Lung microvascular endothelial cell (primary cell): Measurements from ENCODE around the gene TEDC2. TPM values are rescaled to one million over a fixed set of nuclear protein-coding genes. Genes with fewer than 3 reads are reported as not detected.
A peak's percentile ranks its signal among the peaks of the same experiment; 100 is the strongest.
"Not testable (repeated sequence)": the region's sequence is repeated elsewhere in the genome, so short reads cannot be mapped to it uniquely, and the experiment has no call there.

Experiments used
- DNase-seq, 2 donors: peaks; one replicate each; pipeline versions ENCODE4 v3.0.0 to v3.0.0-alpha.2; 2010; ENCODE audit warnings: low read depth in 2 of 2
- total RNA-seq: library from RNA; depleted of rRNA; stranded (reverse); fragments of >200 nt; gene quantifications from 2 replicates; pipeline ENCODE4 v1.2.1, GENCODE V29; 2014

The TEDC2 gene
- total RNA-seq, 1 donor from 2014 or later: 2.6 TPM

DNA sequence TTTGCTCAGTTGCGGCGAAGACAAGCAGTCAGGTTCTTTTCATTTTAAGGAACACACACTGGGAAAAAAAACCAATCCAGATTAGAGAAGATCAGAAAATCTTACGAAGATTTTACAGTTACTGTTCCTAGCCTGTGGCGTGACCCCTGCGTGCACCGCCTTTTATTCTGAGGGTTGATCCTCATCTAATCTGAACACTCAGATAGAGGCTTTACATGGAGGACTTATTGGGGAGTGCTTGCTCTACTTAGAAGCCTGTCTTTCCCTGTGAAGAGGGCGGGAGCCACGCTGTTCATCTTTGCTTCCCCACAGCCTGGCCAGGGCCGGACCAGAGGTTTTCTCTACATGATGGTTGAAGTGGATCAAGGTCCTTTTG lies 16.4 kb downstream of the TEDC2 start:
- DNase-seq: no peak

DNA sequence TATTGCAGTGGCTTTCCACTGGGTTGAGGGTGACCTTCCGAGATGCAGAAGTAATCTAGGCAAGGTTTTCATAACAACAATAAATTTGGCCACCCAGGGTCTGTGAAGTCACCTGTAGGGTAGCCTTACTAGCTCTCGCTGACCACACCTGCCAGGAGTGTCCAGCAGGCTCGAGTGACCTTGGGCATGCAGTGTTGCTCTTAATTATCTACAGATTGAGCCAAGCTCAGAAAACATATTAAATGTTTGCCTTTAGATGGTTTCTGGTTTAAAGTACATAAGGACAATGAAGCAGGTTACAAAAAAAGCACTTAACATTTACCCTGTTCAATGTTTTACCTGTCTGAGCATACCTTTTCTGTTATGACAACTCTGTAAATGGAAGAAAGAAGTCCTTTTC lies 16.8 kb downstream of the TEDC2 start:
- DNase-seq: no peak

DNA sequence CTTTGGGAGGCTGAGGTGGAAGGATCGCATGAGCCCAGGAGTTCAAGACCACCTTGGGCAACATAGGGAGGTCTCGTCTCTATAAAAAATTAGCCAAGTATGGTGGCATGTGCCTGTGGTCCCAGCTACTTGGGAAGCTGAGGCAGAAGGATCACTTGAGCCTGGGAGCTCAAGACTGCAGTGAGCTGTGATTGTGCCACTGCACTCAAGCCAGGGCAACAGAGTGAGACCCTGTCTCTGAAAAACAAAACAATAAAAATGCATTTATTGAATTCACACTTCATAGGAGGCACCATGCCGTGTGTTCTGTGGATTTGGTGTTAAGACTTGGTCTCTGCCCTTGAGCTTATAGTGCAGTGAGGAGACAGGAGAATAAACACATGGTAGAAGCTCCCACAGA lies 17.4 kb downstream of the TEDC2 start:
- no peak for DNase-seq

DNA sequence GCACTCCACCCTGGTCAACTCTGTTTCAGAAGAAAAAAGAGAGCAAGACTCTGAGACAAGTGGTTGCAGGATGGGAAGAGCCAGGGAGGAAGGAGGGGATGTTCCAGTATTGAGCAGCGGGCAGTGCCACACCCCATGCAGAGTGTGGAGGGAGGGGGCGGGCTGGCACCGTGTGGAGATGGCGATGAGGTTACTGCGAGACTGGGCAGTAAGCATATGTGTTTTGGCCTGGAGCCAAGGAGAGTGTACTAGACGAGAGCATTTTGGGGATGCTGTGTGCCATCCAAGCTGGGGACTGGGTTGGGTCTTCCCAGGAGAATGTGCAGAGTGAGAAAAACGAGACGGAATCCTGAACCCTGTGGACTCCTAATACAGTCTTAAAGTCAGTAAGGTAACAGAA lies 18.4 kb downstream of the TEDC2 start:
- no peak for DNase-seq

DNA sequence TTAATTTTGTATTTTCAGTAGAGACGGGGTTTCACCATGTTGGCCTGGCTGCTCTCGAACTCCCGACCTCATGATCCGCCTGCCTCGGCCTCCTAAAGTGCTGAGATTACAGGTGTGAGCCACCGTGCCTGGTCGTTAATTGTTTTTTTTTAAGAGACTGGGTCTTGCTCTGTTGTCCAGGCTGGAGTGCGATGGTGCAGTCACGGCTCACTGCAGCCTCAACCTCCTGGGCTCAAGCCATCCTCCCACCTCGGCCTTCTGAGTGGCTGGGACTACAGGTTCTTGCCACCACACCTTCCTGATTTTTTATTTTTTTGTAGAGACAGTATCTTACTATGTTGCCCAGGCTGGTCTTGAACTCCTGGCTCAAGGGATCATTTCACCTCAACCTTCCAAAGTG lies 20.1 kb downstream of the TEDC2 start:
- DNase-seq: not testable (repeated sequence)

DNA sequence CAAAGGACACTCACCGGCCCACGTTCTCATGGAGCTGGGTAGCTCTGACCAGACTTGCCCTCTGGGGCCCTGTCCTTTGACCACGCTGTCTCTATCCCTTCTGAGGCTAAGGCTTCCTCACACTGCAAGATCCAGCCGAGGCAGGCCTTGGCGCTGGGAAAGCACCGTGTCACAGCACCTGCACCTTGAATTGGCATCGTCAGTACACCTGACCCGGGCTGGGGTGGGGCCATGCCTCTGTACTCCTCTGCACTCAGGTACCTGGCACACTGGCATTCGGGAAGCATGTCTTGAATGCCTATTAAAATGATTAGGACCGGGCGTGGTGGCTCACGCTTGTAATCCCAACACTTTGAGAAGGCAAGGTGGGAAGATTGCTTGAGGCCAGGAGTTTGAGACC lies 21.0 kb downstream of the TEDC2 start:
- no peak for DNase-seq

DNA sequence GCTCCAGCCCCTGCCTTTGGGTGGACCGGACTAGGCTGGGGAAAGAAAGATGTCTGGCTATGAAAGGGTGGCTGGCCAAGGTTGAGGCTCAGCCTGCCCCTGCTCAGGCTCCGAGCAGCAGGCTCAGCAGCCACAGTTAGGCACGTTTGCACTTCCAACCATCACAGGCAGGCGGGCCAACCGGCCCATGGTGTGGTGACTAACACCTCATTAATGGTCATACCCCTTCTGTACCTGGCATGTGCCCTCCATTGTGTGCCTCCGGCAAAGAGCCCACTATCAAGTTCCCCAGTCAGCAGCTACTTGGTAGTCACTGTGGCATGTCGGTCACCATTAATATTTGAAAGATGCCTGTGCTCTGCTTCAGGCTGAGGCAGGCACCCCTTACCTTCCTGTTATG lies 21.8 kb downstream of the TEDC2 start:
- no peak for DNase-seq

DNA sequence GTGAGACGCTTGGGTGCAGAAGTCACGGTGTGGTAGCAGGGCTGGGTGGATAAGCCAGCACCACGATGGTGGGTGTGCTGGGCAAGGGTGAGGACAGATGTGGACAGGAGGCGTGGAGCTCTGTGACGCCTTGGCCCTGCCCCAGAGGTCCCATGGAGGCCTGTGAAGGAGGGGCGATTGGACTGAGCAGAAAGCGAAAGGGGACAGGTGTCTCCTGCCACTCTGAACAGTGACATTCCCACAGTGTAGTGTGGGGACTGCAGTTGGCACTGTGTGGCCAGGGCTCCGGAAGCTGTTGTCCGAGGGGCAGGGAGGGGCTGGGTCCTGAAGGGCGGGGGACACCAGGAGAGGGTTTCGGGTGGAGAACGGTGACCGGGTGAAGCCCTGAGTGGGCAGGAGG lies 22.3 kb downstream of the TEDC2 start:
- DNase-seq: no peak

DNA sequence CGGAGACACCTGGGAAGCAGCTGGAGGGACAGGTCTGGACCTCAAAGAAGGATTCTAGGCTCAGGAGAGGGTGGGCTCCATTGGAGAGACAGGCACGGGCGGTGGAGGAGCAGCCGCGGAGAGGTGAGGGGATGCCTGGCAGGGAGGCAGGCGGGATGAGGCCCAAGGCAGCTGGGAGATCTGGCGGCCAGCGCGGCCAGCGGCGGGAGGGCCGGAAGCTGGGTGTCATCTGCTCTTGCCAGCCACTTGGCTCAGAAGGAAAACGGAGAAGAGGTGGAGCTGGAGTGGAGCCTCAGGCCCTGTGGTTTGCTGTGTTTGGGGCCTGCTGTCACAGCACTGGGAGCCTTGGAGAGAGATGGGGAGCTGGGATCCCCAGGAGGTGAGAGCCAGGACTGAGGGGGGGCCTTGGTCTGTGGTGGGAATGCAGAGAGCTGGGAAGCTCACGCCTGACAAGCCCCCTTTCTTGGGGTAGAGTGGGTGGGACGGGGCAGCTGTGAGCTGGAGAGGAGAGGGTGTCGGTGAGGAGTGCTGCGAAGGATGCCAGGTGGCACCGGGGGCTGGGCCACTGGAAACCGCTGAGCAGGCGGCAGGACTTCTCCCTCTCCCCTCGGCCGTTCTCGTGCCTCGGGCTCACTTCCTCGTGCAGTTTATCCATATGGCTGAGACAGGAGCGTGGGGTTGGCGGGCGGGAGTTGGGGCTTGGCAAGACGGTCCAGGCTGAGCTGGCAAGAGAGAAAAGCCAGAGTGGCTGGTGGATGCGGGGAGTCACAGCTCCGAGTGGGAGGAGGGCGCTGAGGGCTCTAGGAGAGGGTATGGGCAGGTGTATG lies 23.0 kb downstream of the TEDC2 start:
- DNase-seq: peak in 1 of 2 donors; percentile 26

DNA sequence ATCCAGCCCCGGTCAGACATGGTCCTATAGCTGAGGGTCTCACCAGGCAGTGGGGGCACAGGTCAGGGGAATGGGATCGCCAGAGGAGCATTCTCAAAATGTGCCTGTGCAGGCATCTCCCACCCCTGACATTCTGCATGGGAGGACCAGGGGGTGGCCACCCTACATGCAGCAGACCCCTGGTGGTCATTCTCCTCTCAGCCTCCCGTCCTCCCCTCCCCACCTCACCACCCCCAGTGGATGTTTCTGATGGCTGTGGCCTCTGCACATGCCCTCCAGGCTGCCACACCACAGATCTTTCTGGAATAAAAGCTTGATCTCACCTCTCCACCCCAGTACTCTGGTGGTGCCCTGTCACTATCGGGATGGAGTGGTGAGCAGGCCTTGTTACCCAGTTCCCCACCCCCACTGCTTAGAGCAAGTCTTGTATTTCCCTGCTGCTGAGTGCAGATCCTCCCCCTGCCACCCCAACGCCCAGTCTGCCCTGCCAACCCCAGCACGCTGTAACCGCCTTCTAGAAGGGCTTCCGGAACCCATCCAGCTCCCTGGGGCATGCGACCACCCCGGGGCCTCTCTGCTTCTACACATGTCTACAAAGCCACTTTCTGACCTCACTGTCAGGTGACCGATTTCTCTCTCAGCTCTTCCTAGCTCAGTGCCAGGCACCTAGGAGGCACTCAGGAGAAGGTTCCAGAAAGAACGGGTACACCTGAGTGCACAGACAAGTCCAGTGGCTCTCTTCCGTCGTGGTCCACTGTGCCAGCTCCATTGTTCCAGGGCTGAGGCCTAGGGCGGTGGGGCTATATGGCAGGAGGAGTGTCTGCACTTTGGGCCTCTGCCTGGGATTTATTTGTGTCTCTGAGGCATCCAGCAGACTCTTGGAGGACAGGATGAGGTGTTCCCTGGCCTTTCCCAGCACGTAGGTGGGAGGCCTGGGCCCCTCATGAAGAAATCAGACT lies 24.3 kb downstream of the TEDC2 start:
- DNase-seq: no peak

DNA sequence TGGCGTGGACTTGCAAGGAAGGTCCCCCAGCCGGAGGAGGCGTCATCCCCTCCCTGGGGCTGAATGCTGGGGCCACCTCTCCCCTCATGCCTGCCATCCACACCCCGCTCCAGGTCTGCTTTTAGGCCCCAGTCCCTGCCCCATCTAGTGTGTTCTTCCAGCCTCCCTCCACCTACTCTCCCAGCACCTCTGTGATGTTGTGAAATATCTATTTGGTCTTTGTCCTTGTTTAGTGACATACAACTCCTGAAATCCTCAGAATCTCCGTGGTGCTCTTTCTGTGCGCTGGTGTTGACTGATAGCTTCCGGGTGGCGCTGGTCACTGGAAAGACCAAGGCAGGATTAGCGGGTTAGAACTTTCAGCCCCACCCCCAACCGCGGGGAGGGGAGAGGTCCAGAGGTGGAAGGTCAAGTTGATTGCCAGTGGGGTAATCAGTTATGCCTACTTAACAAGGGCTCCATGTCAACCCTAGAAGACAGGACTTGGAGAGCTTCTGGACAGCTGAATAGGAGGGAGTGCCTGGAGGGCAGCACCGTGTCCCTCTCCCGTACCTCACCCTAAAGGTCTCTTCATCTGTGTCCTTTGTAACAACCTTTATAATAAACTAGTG lies 25.1 kb downstream of the TEDC2 start:
- DNase-seq: no peak

DNA sequence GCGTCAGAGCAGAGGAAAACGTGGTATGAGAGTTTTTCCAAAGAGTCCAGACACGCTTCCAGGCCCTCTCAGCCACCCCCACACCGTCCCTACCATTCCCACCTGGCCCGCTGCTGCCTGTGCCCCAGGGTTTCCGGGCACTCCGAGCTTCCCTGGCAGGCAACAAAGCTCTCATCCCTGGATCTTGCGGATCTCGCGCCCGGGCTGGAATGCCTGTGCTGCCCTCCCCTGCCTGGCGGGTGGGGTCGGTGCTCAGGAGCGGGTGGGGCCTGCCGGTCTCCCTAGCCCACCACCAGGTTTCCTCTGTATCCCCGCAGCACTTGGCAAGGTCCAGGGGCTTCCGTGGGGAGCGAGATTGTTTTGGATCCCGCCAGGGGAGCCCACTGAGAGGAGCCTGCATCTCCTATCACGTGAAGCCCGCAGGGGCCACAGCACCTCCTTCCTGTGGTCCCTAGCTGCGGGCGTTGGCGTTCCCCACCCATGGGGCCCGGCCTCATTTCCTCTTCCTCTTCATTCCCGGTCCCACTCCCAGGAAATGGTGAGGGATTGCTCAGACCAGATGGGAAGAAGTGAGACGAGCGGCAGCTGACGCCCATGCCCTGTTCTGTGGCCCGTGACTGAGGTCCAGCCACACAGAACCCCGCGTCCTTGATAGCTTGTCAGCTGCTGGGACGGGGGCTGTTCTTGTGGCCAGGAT lies 26.1 kb downstream of the TEDC2 start:
- DNase-seq: peak in 1 of 2 donors; percentile 39

DNA sequence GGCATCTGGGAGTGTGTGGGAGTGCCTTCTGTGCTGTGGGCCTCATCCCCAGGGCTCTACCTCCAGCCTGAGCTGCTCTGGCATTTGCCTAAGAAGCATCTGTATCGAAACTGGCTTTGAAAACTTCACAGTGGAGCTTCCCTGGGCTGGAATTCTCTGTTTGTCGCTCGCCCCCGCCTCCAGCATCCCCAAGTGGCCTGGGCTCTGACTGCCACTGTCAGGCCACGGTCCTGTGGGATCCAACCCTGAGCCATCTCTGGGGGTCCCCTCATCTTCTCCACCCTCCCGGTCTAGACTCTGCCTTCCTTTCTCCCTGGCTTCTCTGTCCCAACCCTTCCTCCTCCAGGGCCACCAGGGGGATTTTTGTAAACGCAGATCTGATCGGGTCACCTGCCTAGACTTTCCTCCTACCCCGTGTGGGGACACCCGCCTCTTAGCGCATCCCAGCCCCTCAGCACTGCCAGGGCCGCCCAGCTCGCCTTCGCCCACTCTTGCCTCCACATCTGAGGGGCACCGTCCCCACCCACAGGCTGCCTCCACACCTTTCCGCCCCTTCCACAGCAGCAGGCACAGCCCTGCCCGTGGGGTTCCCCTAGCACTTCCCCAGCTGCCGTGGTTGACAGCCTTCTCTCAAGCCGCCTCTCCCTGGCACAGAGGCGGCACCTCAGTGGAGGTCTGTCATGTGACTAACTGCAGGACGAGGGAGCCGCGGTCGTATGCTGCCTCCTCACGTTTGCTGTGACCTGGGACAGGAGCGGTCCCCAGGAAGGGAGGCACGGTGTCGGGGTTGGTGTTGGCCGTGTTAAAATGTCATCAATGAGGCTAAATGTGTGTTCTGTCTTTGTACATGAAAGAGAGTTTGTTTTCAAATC lies 27.0 kb downstream of the TEDC2 start:
- no peak for DNase-seq

DNA sequence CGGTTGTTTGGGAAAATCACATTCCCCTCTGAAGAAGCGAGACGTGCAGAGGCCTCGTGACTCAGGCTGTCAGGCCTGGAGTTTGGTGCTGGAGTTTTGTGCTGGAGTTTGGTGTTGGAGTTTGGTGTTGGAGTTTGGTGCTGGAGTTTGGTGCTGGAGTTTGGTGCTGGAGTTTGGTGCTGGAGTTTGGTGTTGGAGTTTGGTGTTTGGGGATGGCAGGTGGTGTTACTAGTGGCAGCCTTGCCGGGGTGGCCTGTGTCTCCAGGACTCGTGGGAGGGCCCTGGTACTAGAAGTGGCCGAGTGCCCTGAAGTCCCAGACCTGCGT lies 27.6 kb downstream of the TEDC2 start:
- DNase-seq: no peak

DNA sequence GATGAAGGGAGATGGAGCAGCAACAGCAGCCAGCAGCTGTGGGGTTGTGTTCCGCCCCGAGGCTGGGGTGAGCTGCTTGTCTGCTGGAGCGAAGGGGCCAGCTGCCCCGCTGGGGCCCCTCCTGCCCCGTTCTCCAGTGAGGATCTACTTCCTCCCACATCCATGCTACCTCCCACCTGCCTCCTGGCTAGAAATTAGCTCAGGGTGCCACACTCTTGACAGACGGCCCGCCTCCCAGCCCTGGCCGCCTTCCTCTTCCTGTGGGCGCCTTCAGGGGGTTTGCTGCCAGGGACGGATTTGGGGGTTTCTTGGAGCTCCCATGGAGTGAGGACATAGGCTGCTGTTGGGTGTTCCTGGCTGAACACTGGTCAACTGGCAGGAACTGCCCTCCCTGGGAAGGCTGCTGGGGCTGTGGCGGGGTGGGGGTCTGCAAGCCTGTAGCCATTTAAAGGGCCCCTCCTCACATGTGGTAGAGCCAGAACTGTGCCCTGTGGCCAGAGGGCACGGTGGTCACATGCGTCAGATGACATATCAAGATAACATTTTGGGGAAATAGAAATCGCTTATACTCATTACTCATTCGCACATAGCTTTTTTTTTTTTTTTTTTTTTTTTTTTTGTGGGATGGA lies 28.1 kb downstream of the TEDC2 start:
- no peak for DNase-seq

DNA sequence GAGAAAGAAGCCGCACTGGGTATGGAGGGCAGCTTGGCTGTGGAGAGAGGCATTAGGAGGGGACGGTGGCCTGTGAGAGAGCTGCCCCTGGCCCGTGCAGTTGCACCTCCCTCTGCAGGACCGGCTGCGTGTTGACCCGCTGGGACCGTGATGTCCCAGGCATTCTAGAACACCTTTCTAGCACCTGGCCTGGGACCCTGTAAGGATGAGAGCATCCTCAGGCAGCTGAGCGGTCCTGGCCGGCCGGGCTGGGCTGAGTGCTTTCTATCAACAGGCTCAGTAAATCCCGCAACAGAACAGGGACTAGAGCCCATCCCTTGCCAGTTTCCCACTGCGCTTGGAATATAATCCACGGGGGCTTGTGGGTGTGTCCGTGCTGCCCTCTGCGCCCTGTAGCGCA lies 29.7 kb downstream of the TEDC2 start:
- DNase-seq: no peak

DNA sequence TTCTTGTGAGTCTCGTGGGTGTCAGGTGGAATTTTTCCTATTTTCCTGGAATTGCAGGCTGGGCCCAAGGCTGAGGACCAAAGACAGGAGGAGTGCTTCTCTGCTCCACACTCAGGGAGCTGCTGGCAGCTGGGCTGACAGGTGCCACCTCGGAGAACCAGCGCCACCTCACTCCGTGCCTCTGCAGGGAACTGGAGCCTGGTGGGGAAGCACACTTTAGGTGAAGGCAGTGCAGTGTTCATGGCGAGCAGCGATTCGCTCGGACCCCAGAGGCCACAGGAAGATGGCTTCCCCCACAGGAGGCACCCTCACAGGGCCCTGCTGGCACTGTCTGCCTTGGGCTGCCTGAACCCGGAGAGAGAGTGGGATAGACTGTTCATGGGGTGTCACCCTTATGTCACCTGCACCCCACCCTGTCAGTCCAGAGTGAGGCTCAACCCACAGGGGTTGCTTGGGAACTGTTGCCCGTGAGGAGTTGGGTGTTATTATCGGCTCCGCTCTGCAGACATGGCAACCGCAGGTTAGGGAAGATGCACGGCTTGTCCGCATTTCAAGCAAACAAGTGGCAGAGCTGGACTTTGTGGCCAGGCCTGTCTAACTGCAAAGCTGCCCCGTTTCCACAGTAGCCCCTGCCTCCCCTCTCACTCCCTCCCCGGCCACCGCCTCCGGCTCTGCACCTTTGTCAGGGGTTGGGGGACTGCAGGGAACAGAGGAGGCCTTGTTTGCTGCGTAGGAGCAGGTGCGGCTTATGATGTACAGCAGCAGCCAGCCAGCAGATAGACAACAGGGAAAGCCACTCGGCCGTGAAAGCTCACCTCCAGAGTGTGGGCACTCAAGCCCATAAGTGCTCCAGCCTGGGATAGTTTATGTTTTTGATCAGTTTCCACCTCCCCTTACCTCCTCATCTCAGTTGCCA lies 30.5 kb downstream of the TEDC2 start:
- no peak for DNase-seq

DNA sequence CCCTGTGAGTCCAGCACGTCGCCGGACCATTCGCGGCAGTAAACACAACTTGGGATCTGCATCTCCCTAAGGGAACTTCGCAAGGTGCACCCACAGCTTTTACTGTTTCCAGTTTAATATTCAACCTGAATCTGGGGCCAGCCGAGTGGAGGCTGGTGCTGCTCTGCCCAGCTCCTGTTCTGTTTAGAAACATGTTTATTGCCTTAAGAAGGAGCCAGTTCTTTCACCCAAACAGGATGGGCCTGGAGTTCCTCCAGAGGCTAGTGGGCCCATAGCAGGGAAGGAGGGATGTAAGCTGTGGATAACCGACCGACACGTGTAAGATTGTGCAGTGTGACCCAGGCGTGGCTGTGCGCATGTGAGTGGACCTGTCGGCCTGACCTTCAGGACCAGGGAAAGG lies 32.4 kb downstream of the TEDC2 start:
- no peak for DNase-seq

DNA sequence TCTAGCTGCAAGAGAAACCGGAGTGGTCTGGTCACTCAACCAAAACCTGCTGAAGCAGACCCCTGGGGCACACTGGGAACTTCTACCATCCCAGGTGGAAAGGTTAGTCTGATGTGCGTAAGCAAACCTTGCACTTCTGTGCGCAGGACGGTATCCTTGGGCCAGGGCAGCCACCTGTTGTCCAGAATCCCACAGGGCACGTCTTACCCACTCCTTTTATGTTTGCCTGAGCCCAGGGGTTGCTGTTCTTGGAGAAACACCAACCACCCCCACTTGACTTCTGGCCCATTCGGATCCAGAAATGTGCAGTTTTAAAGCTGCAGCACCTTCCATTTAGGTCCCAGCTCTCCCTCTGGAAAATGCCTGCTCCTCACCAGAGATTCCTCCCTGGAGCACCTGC lies 33.7 kb downstream of the TEDC2 start:
- no peak for DNase-seq
